GM12878 (cell line): ENCODE data around the gene OGFR.

Source experiments
- ESRRA ChIP-seq: IDR thresholded peaks from 2 replicates; pipeline ENCODE4 v1.6.1; 2012; ENCODE audit warnings: mild to moderate bottlenecking, low read length, improper control_type of control experiment
- POLR2A ChIP-seq: IDR thresholded peaks from 2 replicates; pipeline ENCODE4 v1.6.1; 2011; ENCODE audit warnings: low read depth, mild to moderate bottlenecking, low read length
- POLR2AphosphoS5 ChIP-seq: IDR thresholded peaks from 2 replicates; pipeline ENCODE4 v1.6.1; 2011; ENCODE audit warnings: mild to moderate bottlenecking, low read length, inconsistent platforms
- STAT1 ChIP-seq: fragments of 450-650 bp; conservative IDR thresholded peaks from 2 replicates; pipeline ENCODE4 v1.6.1; 2014; ENCODE audit warnings: antibody characterized with exemption, mild to moderate bottlenecking
- ZNF274 ChIP-seq: IDR thresholded peaks from one replicate; pipeline ENCODE4 v1.8.0; 2011; ENCODE audit not compliant: insufficient read length, insufficient read depth
- TF ChIP-seq, protein P1 (sequence below), 3 experiments: IDR thresholded peaks in 2 of 3; conservative IDR thresholded peaks in 1 of 3; 2 replicates each; pipeline ENCODE4 v1.5.1; 2011; ENCODE audit warnings: low read depth in 3 of 3, low read length in 3 of 3, mild to moderate bottlenecking in 3 of 3, control low read depth in 2 of 3, moderate library complexity in 2 of 3, inconsistent platforms in 1 of 3, mixed read lengths in 1 of 3; ENCODE audit not compliant: control insufficient read depth in 2 of 3, insufficient read depth in 1 of 3; ENCODE audit errors: extremely low read depth in 1 of 3

DNA sequence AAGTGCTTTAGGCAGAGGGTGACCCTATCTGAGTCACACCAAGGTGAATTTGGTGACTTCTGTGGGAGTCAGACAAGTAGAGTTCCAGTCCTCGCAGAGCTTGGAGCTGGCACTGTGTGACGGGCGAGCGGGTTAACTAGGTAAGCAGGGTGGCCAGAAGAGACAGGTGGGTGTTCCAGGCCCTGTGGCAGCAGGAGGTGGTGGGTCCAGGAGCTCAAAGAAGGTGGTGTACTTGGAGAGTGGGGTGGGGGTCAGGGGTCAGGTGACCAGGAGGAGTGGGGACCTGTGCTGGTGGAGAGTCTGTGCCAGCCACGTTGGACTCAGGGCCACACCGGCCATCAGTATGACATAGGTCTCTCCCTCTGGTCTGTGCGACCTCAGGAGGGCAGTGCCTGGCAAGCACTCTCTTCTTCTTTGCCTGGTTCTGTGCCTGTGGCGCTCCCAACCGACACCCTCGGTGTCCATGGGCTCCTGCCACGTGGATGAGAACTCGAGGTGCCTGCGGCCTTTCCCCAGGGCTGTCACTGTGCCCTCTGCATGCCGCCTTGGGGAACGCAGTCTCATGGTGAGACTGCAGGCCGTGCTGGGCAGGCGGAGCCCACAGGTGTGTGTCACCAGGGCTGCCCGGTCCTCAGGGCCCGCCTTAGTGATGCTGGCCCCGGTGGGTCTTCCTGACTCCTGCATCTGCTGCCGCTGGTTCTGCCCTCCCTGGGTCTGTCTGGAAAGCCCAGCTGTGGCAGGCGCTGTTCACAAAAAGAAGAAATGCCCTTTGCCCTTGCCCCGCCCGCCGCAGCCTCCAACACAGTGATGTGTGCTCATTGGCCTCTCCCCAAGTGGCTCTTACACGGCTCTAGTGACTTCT lies 6.7 kb upstream of the OGFR start:
- TF ChIP-seq STAT1: no peak
- TF ChIP-seq ZNF274: no peak
- TF ChIP-seq POLR2AphosphoS5: no peak
- TF ChIP-seq POLR2A: no peak
- no peak for TF ChIP-seq ESRRA
- TF ChIP-seq, protein P1, sequence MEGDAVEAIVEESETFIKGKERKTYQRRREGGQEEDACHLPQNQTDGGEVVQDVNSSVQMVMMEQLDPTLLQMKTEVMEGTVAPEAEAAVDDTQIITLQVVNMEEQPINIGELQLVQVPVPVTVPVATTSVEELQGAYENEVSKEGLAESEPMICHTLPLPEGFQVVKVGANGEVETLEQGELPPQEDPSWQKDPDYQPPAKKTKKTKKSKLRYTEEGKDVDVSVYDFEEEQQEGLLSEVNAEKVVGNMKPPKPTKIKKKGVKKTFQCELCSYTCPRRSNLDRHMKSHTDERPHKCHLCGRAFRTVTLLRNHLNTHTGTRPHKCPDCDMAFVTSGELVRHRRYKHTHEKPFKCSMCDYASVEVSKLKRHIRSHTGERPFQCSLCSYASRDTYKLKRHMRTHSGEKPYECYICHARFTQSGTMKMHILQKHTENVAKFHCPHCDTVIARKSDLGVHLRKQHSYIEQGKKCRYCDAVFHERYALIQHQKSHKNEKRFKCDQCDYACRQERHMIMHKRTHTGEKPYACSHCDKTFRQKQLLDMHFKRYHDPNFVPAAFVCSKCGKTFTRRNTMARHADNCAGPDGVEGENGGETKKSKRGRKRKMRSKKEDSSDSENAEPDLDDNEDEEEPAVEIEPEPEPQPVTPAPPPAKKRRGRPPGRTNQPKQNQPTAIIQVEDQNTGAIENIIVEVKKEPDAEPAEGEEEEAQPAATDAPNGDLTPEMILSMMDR (IDR thresholded peaks at IDR 0.05 in 2 of 3, conservative IDR thresholded peaks at IDR 0.05 in 1 of 3; ENCODE audit: control insufficient read depth in 2 of 3, extremely low read depth in 1 of 3, insufficient read depth in 1 of 3, low read depth in 3 of 3, low read length in 3 of 3): no peak
